H9 (cell line): Measurements from ENCODE around the gene UGT1A8. TPM values are rescaled to one million over a fixed set of nuclear protein-coding genes. Genes with fewer than 3 reads are reported as not detected.

Experiments
- DNase-seq: peaks from one replicate; pipeline ENCODE4 v3.0.0-alpha.2; 2017
- H2AFZ ChIP-seq: one replicate; pipeline ENCODE4 v1.6.1; 2013; ENCODE audit warnings: mild to moderate bottlenecking, low read length, control low read depth, moderate library complexity
- H2AK5ac ChIP-seq: 2 replicates; pipeline ENCODE4 v1.6.1; 2013; ENCODE audit warnings: low read length, control low read depth, mixed read lengths; ENCODE audit not compliant: insufficient read length
- H2BK120ac ChIP-seq: one replicate; pipeline ENCODE4 v1.6.1; 2013; ENCODE audit warnings: low read depth, mild to moderate bottlenecking, low read length, control low read depth, inconsistent platforms; ENCODE audit not compliant: poor library complexity, severe bottlenecking
- H2BK12ac ChIP-seq: 2 replicates; pipeline ENCODE4 v1.6.1; 2013; ENCODE audit warnings: low read length, control low read depth, mixed read lengths, low read depth; ENCODE audit not compliant: insufficient read length
- H2BK15ac ChIP-seq: 2 replicates; pipeline ENCODE4 v1.6.1; 2013; ENCODE audit warnings: low read depth, low read length, control low read depth
- H2BK20ac ChIP-seq: one replicate; pipeline ENCODE4 v1.6.1; 2013; ENCODE audit warnings: low read depth, mild to moderate bottlenecking, low read length, control low read depth, inconsistent platforms; ENCODE audit not compliant: poor library complexity, severe bottlenecking
- H2BK5ac ChIP-seq: 2 replicates; pipeline ENCODE4 v1.6.1; 2013; ENCODE audit warnings: low read length, control low read depth, mixed read lengths; ENCODE audit not compliant: insufficient read length
- H3K14ac ChIP-seq: 2 replicates; pipeline ENCODE4 v1.6.1; 2013; ENCODE audit warnings: low read length, control low read depth; ENCODE audit not compliant: insufficient read depth
- H3K18ac ChIP-seq: 2 replicates; pipeline ENCODE4 v1.6.1; 2013; ENCODE audit warnings: low read depth, mild to moderate bottlenecking, mixed read lengths, low read length, control low read depth; ENCODE audit not compliant: insufficient read length
- H3K23ac ChIP-seq: 2 replicates; pipeline ENCODE4 v1.6.1; 2013; ENCODE audit warnings: low read length, control low read depth, mixed read lengths, low read depth; ENCODE audit not compliant: insufficient read length
- H3K23me2 ChIP-seq: 2 replicates; pipeline ENCODE4 v1.6.1; 2013; ENCODE audit warnings: low read depth, mild to moderate bottlenecking, mixed read lengths, low read length, control low read depth; ENCODE audit not compliant: insufficient read length, poor library complexity, severe bottlenecking
- H3K27ac ChIP-seq: 2 replicates; pipeline ENCODE4 v1.5.1; 2013; ENCODE audit warnings: low read length, control low read depth, mixed read lengths, low read depth; ENCODE audit not compliant: insufficient read length
- H3K27me3 ChIP-seq: 2 replicates; pipeline ENCODE4 v1.6.1; 2013; ENCODE audit warnings: low read length, control low read depth, inconsistent platforms; ENCODE audit not compliant: insufficient read depth
- H3K4ac ChIP-seq: 2 replicates; pipeline ENCODE4 v1.6.1; 2013; ENCODE audit warnings: low read depth, mild to moderate bottlenecking, control low read depth, inconsistent platforms, low read length, moderate library complexity
- H3K4me1 ChIP-seq: 2 replicates; pipeline ENCODE4 v1.6.1; 2013; ENCODE audit warnings: low read length, control low read depth, inconsistent platforms; ENCODE audit not compliant: insufficient read depth
- H3K4me2 ChIP-seq: 2 replicates; pipeline ENCODE4 v1.6.1; 2013; ENCODE audit warnings: low read length, control low read depth, mixed read lengths; ENCODE audit not compliant: insufficient read length, insufficient read depth
- H3K56ac ChIP-seq: 2 replicates; pipeline ENCODE4 v1.6.1; 2013; ENCODE audit warnings: low read depth, mild to moderate bottlenecking, mixed read lengths, low read length, control low read depth; ENCODE audit not compliant: insufficient read length
- H3K79me1 ChIP-seq: 2 replicates; pipeline ENCODE4 v1.6.1; 2013; ENCODE audit warnings: low read depth, mild to moderate bottlenecking, moderate library complexity, low read length, control low read depth, inconsistent platforms; ENCODE audit not compliant: insufficient read depth, poor library complexity, severe bottlenecking
- H3K79me2 ChIP-seq: 2 replicates; pipeline ENCODE4 v1.6.1; 2013; ENCODE audit warnings: low read length, control low read depth, inconsistent platforms; ENCODE audit not compliant: insufficient read depth
- H3K9ac ChIP-seq: 2 replicates; pipeline ENCODE4 v1.6.1; 2013; ENCODE audit warnings: low read length, control low read depth, mixed read lengths; ENCODE audit not compliant: insufficient read length; ENCODE audit errors: extremely low read depth
- H3K9me3 ChIP-seq: one replicate; pipeline ENCODE4 v1.6.1; 2013; ENCODE audit warnings: low read depth, low read length, inconsistent platforms; ENCODE audit not compliant: control insufficient read depth
- H3T11ph ChIP-seq: one replicate; pipeline ENCODE4 v1.6.1; 2013; ENCODE audit warnings: mild to moderate bottlenecking, low read length, control low read depth, inconsistent platforms
- H4K20me1 ChIP-seq: one replicate; pipeline ENCODE4 v1.6.1; 2013; ENCODE audit not compliant: control insufficient read depth, insufficient read length, insufficient read depth
- H4K5ac ChIP-seq: 2 replicates; pipeline ENCODE4 v1.6.1; 2013; ENCODE audit warnings: low read depth, mild to moderate bottlenecking, mixed read lengths, low read length, control low read depth; ENCODE audit not compliant: insufficient read length
- H4K8ac ChIP-seq: replicated peaks from 2 replicates; pipeline ENCODE4 v1.6.1; 2013; ENCODE audit warnings: low read length, control low read depth, mixed read lengths, low read depth; ENCODE audit not compliant: insufficient read length
- H4K91ac ChIP-seq: 2 replicates; pipeline ENCODE4 v1.6.1; 2013; ENCODE audit warnings: low read depth, mild to moderate bottlenecking, moderate library complexity, mixed read lengths, low read length, control low read depth; ENCODE audit not compliant: insufficient read length
- H3K27ac Mint-ChIP-seq, 3 experiments: 2 replicates in 2 of 3; 3 replicates in 1 of 3; pipeline ENCODE4 v1.8.0; 2020 to 2021; ENCODE audit warnings: mixed read lengths in 3 of 3, mild to moderate bottlenecking in 1 of 3, moderate library complexity in 1 of 3
- H3K27me3 Mint-ChIP-seq: 2 replicates; pipeline ENCODE4 v1.8.0; 2021; ENCODE audit warnings: low read depth, mild to moderate bottlenecking, moderate library complexity, mixed read lengths
- H3K36me3 Mint-ChIP-seq, 3 experiments: 2 replicates in 2 of 3; 3 replicates in 1 of 3; pipeline ENCODE4 v1.8.0; 2020 to 2021; ENCODE audit warnings: low read depth in 3 of 3, mixed read lengths in 3 of 3; ENCODE audit not compliant: insufficient read depth in 1 of 3
- H3K4me1 Mint-ChIP-seq, 2 experiments: 2 replicates each; pipeline ENCODE4 v1.8.0; 2020; ENCODE audit warnings: mixed read lengths in 2 of 2
- H3K4me3 Mint-ChIP-seq, 2 experiments: 2 replicates in 1 of 2; 3 replicates in 1 of 2; pipeline ENCODE4 v1.8.0; 2020 to 2021; ENCODE audit warnings: mild to moderate bottlenecking in 2 of 2, mixed read lengths in 2 of 2, moderate library complexity in 1 of 2
- H3K9me3 Mint-ChIP-seq, 2 experiments: 2 replicates in 1 of 2; 3 replicates in 1 of 2; pipeline ENCODE4 v1.8.0; 2020; ENCODE audit warnings: mild to moderate bottlenecking in 2 of 2, mixed read lengths in 2 of 2, moderate library complexity in 1 of 2
- WGBS: extraction: QIAGEN DNeasy Blood & Tissue Kit; methylation state at CpG from one replicate; pipeline ENCODE4 v1.1.7; 2013; ENCODE audit warnings: missing lambda C conversion rate, low lambda C conversion rate, mixed read lengths; ENCODE audit not compliant: insufficient read length; ENCODE audit errors: extremely low coverage; 5-methylcytosine and 5-hydroxymethylcytosine counted together
- total RNA-seq: library from RNA; stranded (reverse); gene quantifications from 2 replicates; pipeline ENCODE4 v1.2.1, GENCODE V29; 2021
- TF ChIP-seq, protein P1 (sequence below): fragments of 200-600 bp; sonication (generic); conservative IDR thresholded peaks from 3 replicates; pipeline ENCODE4 v1.8.0; 2021; ENCODE audit warnings: antibody characterized with exemption, mild to moderate bottlenecking

UGT1A8 gene
- total RNA-seq, 1 experiment from 2014 or later = not detected

DNA sequence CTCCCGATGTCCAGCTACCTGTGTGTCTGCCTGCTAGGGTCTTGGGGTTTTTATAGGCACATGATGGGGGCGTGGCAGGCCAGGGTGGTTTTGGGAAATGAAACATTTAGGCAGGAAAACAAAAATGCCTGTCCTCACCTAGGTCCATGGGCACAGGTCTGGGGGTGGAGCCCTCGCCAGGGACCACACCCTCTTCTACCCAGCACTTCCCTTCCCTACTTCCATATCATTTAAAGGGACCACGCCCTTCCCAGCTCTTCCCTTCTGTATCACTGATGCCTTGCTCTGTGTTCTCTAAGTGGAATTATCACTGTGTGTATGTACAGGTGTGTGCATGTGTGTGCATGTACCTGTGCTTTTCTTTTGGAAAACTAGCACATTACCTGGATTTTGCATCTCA is 149.0 kb downstream of the UGT1A8 start:
- no peaks in the 10 kb centered on the region for H4K20me1 ChIP-seq
- no peak overlapping the region for H2AK5ac ChIP-seq
- H3K56ac ChIP-seq = no peak overlapping the region
- H3K79me2 ChIP-seq = no peaks in the 10 kb centered on the region
- no peaks in the 10 kb centered on the region for H3K27me3 ChIP-seq
- H3K14ac ChIP-seq = no peak overlapping the region
- no peak overlapping the region for H3K23ac ChIP-seq
- H3K18ac ChIP-seq = no peak overlapping the region
- H3K4ac ChIP-seq = no peak overlapping the region
- H3K9me3 ChIP-seq = no peaks in the 10 kb centered on the region
- no peak overlapping the region for H2BK15ac ChIP-seq
- Mint-ChIP-seq H3K9me3 (0 out of 5 replicates have a peak, but pooled peaks cover 0 to 3% of the 10 kb centered on the region in 2 experiments), H3K27me3 (peaks cover 8% of the 10 kb centered on the region), H3K4me1 (peaks cover 5 to 6% of the 10 kb centered on the region in 2 experiments; a peak in 3 of 4 replicates), H3K36me3 (no peaks in the 10 kb centered on the region; a peak in 1 of 7 replicates), H3K27ac (no peak overlapping the region), H3K4me3 (no peak overlapping the region)
- no peak for DNase-seq
- no peak overlapping the region for H2BK120ac ChIP-seq
- no peak overlapping the region for H4K91ac ChIP-seq
- H3T11ph ChIP-seq = no peak overlapping the region
- H2BK20ac ChIP-seq = no peak overlapping the region
- WGBS = no CpG with 5 or more reads among the region's 4 CpGs
- H2BK5ac ChIP-seq = no peak overlapping the region
- H3K27ac ChIP-seq = no peak overlapping the region
- H3K4me2 ChIP-seq = no peak overlapping the region
- no peak overlapping the region for H2BK12ac ChIP-seq
- no peaks in the 10 kb centered on the region for H3K79me1 ChIP-seq
- H3K9ac ChIP-seq = no peak overlapping the region
- H2AFZ ChIP-seq = no peak overlapping the region
- TF ChIP-seq, protein P1, sequence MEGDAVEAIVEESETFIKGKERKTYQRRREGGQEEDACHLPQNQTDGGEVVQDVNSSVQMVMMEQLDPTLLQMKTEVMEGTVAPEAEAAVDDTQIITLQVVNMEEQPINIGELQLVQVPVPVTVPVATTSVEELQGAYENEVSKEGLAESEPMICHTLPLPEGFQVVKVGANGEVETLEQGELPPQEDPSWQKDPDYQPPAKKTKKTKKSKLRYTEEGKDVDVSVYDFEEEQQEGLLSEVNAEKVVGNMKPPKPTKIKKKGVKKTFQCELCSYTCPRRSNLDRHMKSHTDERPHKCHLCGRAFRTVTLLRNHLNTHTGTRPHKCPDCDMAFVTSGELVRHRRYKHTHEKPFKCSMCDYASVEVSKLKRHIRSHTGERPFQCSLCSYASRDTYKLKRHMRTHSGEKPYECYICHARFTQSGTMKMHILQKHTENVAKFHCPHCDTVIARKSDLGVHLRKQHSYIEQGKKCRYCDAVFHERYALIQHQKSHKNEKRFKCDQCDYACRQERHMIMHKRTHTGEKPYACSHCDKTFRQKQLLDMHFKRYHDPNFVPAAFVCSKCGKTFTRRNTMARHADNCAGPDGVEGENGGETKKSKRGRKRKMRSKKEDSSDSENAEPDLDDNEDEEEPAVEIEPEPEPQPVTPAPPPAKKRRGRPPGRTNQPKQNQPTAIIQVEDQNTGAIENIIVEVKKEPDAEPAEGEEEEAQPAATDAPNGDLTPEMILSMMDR = no peak
- H4K5ac ChIP-seq = no peak overlapping the region
- peaks cover 2% of the 10 kb centered on the region; the same call in 1 of the 2 replicates for H3K4me1 ChIP-seq
- H3K23me2 ChIP-seq = no peaks in the 10 kb centered on the region
- no peak overlapping the region for H4K8ac ChIP-seq
